H1 (cell line): ENCODE data around the gene ATP6V1G1. TPM values are rescaled to one million over a fixed set of nuclear protein-coding genes. Genes with fewer than 3 reads are reported as not detected.

ENCODE experiments used
- CTCF ChIA-PET: fragments of 300-600 bp; sonication (Branson Sonifier 250); formaldehyde crosslinking; loops from one replicate; lab custom pipeline; 2021; ENCODE audit not compliant: partially characterized antibody; lab: Charles Lee
- POLR2A ChIA-PET: fragments of 300-600 bp; sonication (Branson Sonifier 250); formaldehyde crosslinking; loops from one replicate; lab custom pipeline; 2021; ENCODE audit warnings: inconsistent platforms; ENCODE audit not compliant: partially characterized antibody; lab: Charles Lee
- DNase-seq, 2 experiments: peaks; one replicate each; pipeline versions ENCODE4 v3.0.0 to v3.0.0-alpha.2; 2010 to 2022; ENCODE audit warnings: low spot score in 2 of 2, low read depth in 1 of 2, mixed read lengths in 1 of 2
- FAIRE-seq: peaks from 2 replicates; lab custom pipeline; 2011; peaks lifted over from hg19 to GRCh38; lab: Jason Lieb, UNC
- H2AFZ ChIP-seq: 2 replicates; pipeline ENCODE4 v1.8.1; 2012; ENCODE audit warnings: low read length, inconsistent platforms
- H2AK5ac ChIP-seq: 2 replicates; pipeline ENCODE4 v1.6.1; 2013; ENCODE audit warnings: low read depth, low read length
- H2BK120ac ChIP-seq: replicated peaks from 2 replicates; pipeline ENCODE3; 2013; ENCODE audit warnings: low read depth, low read length, inconsistent platforms
- H2BK12ac ChIP-seq: 2 replicates; pipeline ENCODE4 v1.6.1; 2013; ENCODE audit warnings: low read depth, low read length
- H2BK15ac ChIP-seq: 2 replicates; pipeline ENCODE4 v1.6.1; 2013; ENCODE audit warnings: low read length
- H2BK20ac ChIP-seq: 2 replicates; pipeline ENCODE4 v1.6.1; 2013; ENCODE audit warnings: low read length
- H2BK5ac ChIP-seq: 2 replicates; pipeline ENCODE4 v1.6.1; 2013; ENCODE audit warnings: low read depth, low read length
- H3K14ac ChIP-seq: 2 replicates; pipeline ENCODE4 v1.6.1; 2013; ENCODE audit warnings: inconsistent platforms; ENCODE audit not compliant: insufficient read length
- H3K18ac ChIP-seq: 2 replicates; pipeline ENCODE4 v1.6.1; 2013; ENCODE audit warnings: low read length; ENCODE audit errors: extremely low read depth
- H3K23ac ChIP-seq: 2 replicates; pipeline ENCODE4 v1.6.1; 2013; ENCODE audit warnings: inconsistent platforms; ENCODE audit not compliant: insufficient read length
- H3K23me2 ChIP-seq: 2 replicates; pipeline ENCODE4 v1.6.1; 2013; ENCODE audit warnings: low read depth, low read length
- H3K27ac ChIP-seq: 2 replicates; pipeline ENCODE4 v1.6.1; 2011; ENCODE audit warnings: low read depth, low read length, inconsistent platforms
- H3K27me3 ChIP-seq, 4 experiments: replicated peaks in 1 of 4; 1 replicate in 1 of 4; 2 replicates in 3 of 4; pipeline versions ENCODE4 v1.6.1 to v1.8.1; 2011 to 2013; ENCODE audit warnings: low read length in 3 of 4, mild to moderate bottlenecking in 3 of 4, inconsistent platforms in 2 of 4, mixed read lengths in 2 of 4, moderate library complexity in 1 of 4; ENCODE audit not compliant: control insufficient read depth in 3 of 4, insufficient read depth in 3 of 4; ENCODE audit errors: extremely low read depth in 1 of 4
- H3K36me3 ChIP-seq, 4 experiments: 2 replicates each; pipeline versions ENCODE4 v1.6.1 to v1.8.1; 2011 to 2013; ENCODE audit warnings: mild to moderate bottlenecking in 4 of 4, low read length in 3 of 4, moderate library complexity in 2 of 4, control low read depth in 1 of 4, inconsistent platforms in 1 of 4; ENCODE audit not compliant: insufficient read depth in 4 of 4, control insufficient read depth in 2 of 4
- H3K4ac ChIP-seq: replicated peaks from 2 replicates; pipeline ENCODE3; 2013; ENCODE audit warnings: low read length, low read depth, mixed read lengths, inconsistent platforms; ENCODE audit not compliant: insufficient read length
- H3K4me1 ChIP-seq, 4 experiments: replicated peaks in 1 of 4; 1 replicate in 1 of 4; 2 replicates in 3 of 4; pipeline versions ENCODE4 v1.6.1 to v1.8.1; 2011 to 2013; ENCODE audit warnings: low read length in 3 of 4, inconsistent platforms in 2 of 4, mixed read lengths in 1 of 4; ENCODE audit not compliant: insufficient read depth in 4 of 4, control insufficient read depth in 3 of 4
- H3K4me2 ChIP-seq, 2 experiments: 2 replicates each; pipeline versions ENCODE4 v1.6.1 to v1.8.1; 2011 to 2013; ENCODE audit warnings: low read depth in 2 of 2, low read length in 2 of 2, control low read depth in 1 of 2, inconsistent platforms in 1 of 2, mild to moderate bottlenecking in 1 of 2; ENCODE audit not compliant: insufficient read depth in 1 of 2
- H3K4me3 ChIP-seq, 4 experiments: fragments of 200-600, 300-600 bp in 1 of 4; sonication (generic), shearing (Covaris generic), sonication (Bioruptor Twin) in 1 of 4; 2 replicates each; pipeline versions ENCODE4 v1.5.1 to v1.8.1; 2011 to 2016; ENCODE audit warnings: low read length in 4 of 4, low read depth in 3 of 4, control low read depth in 2 of 4, inconsistent platforms in 2 of 4, mild to moderate bottlenecking in 2 of 4, mixed read lengths in 1 of 4, moderate library complexity in 1 of 4; ENCODE audit not compliant: insufficient read depth in 2 of 4; ENCODE audit errors: extremely low read depth in 1 of 4
- H3K56ac ChIP-seq: replicated peaks from 2 replicates; pipeline ENCODE3; 2013; ENCODE audit warnings: low read depth, mild to moderate bottlenecking, mixed read lengths, low read length, inconsistent platforms; ENCODE audit not compliant: insufficient read length
- H3K79me1 ChIP-seq: 2 replicates; pipeline ENCODE4 v1.6.1; 2013; ENCODE audit warnings: low read depth, low read length, control low read depth
- H3K79me2 ChIP-seq, 2 experiments: 2 replicates each; pipeline versions ENCODE4 v1.6.1 to v1.8.1; 2012 to 2013; ENCODE audit warnings: low read length in 2 of 2, mild to moderate bottlenecking in 2 of 2, inconsistent platforms in 1 of 2; ENCODE audit not compliant: insufficient read depth in 2 of 2, control insufficient read depth in 1 of 2
- H3K9ac ChIP-seq, 4 experiments: replicated peaks in 1 of 4; 1 replicate in 1 of 4; 2 replicates in 3 of 4; pipeline versions ENCODE4 v1.6.1 to v1.8.1; 2011 to 2013; ENCODE audit warnings: low read depth in 3 of 4, low read length in 3 of 4, control low read depth in 2 of 4, mild to moderate bottlenecking in 2 of 4, moderate library complexity in 2 of 4, inconsistent platforms in 1 of 4; ENCODE audit errors: extremely low read depth in 1 of 4
- H3K9me3 ChIP-seq, 2 experiments: 2 replicates each; pipeline versions ENCODE4 v1.6.1 to v1.8.1; 2012 to 2013; ENCODE audit warnings: mild to moderate bottlenecking in 2 of 2, moderate library complexity in 2 of 2, control low read depth in 1 of 2, inconsistent platforms in 1 of 2, low read depth in 1 of 2, low read length in 1 of 2, mixed read lengths in 1 of 2; ENCODE audit not compliant: insufficient read depth in 2 of 2
- H4K20me1 ChIP-seq, 2 experiments: replicated peaks in 1 of 2; 2 replicates each; pipeline versions ENCODE3 to v1.8.1; 2011 to 2013; ENCODE audit warnings: inconsistent platforms in 2 of 2, low read length in 2 of 2, mild to moderate bottlenecking in 1 of 2; ENCODE audit not compliant: insufficient read depth in 2 of 2, control insufficient read depth in 1 of 2
- H4K5ac ChIP-seq: 2 replicates; pipeline ENCODE4 v1.6.1; 2013; ENCODE audit warnings: low read length, low read depth, mixed read lengths, inconsistent platforms; ENCODE audit not compliant: insufficient read length
- H4K8ac ChIP-seq: 2 replicates; pipeline ENCODE4 v1.8.0; 2013; ENCODE audit warnings: mild to moderate bottlenecking, moderate library complexity, low read length, inconsistent platforms; ENCODE audit not compliant: insufficient read depth; ENCODE audit errors: extremely low read depth
- H4K91ac ChIP-seq: replicated peaks from 2 replicates; pipeline ENCODE3; 2013; ENCODE audit warnings: low read length, mixed read lengths, inconsistent platforms; ENCODE audit not compliant: insufficient read length
- ASH2L ChIP-seq: fragments of 200-600, 300-600 bp; sonication (generic); IDR thresholded peaks from one replicate; pipeline ENCODE4 v1.7.1; 2017; ENCODE audit warnings: low read length
- BRCA1 ChIP-seq: IDR thresholded peaks from 2 replicates; pipeline ENCODE4 v1.6.1; 2012; ENCODE audit warnings: low read depth, low read length, improper control_type of control experiment
- CBX5 ChIP-seq: fragments of 300-800, 300-1000 bp; sonication (generic); IDR thresholded peaks from 2 replicates; pipeline ENCODE4 v1.7.1; 2016; ENCODE audit warnings: antibody characterized with exemption, low read length, low read depth
- CBX8 ChIP-seq: fragments of 300-800, 300-1000 bp; sonication (generic); IDR thresholded peaks from 2 replicates; pipeline ENCODE4 v1.7.1; 2016; ENCODE audit warnings: low read depth, low read length, borderline replicate concordance
- CHD1 ChIP-seq: IDR thresholded peaks from 2 replicates; pipeline ENCODE4 v1.6.1; 2012; ENCODE audit warnings: low read depth, low read length, improper control_type of control experiment
- CHD2 ChIP-seq: IDR thresholded peaks from 2 replicates; pipeline ENCODE4 v1.6.1; 2012; ENCODE audit warnings: low read length, improper control_type of control experiment
- EGR1 ChIP-seq: IDR thresholded peaks from 2 replicates; pipeline ENCODE4 v1.6.1; 2011; ENCODE audit warnings: low read depth, low read length, borderline replicate concordance
- JUND ChIP-seq: IDR thresholded peaks from 2 replicates; pipeline ENCODE4 v1.6.1; 2011; ENCODE audit warnings: mild to moderate bottlenecking, improper control_type of control experiment, low read length
- KDM4A ChIP-seq: IDR thresholded peaks from one replicate; pipeline ENCODE4 v1.7.1; 2012; ENCODE audit warnings: low read depth, mild to moderate bottlenecking, moderate library complexity, low read length, inconsistent platforms; ENCODE audit not compliant: severe bottlenecking
- PHF8 ChIP-seq: fragments of 200-600 bp; sonication (generic); conservative IDR thresholded peaks from 2 replicates; pipeline ENCODE4 v1.7.1; 2012; ENCODE audit warnings: low read depth, mild to moderate bottlenecking, inconsistent platforms, low read length, moderate library complexity
- RFX5 ChIP-seq: IDR thresholded peaks from 2 replicates; pipeline ENCODE4 v1.6.1; 2011; ENCODE audit warnings: low read depth, low read length, improper control_type of control experiment, borderline replicate concordance
- RXRA ChIP-seq: IDR thresholded peaks from 2 replicates; pipeline ENCODE4 v1.6.1; 2011; ENCODE audit warnings: low read depth, mild to moderate bottlenecking, low read length, moderate library complexity; ENCODE audit not compliant: insufficient read depth
- WGBS, 2 experiments: shearing (Covaris generic) in 1 of 2; methylation state at CpG; one replicate each; pipeline versions ENCODE4 v1.1.6 to v1.1.7; 2013 to 2015; ENCODE audit warnings: low lambda C conversion rate in 2 of 2, mixed read lengths in 2 of 2, inconsistent platforms in 1 of 2, low coverage in 1 of 2, missing lambda C conversion rate in 1 of 2; ENCODE audit not compliant: insufficient replicate concordance in 2 of 2, insufficient coverage in 1 of 2, insufficient read length in 1 of 2; ENCODE audit errors: extremely low coverage in 1 of 2, missing lambda C conversion rate in 1 of 2; 5-methylcytosine and 5-hydroxymethylcytosine counted together
- polyA plus RNA-seq, 7 experiments: library from polyadenylated mRNA; depleted of rRNA in 3 of 7; stranded (reverse) in 5 of 7; unstranded in 2 of 7; fragments of >200 nt in 5 of 7; fragments of 200-250 nt in 2 of 7; gene quantifications; 1 replicate in 5 of 7; 2 replicates in 1 of 7; 4 replicates in 1 of 7; pipeline versions ENCODE4 v1.2.1 to v1.2.3, GENCODE V29; 2011 to 2013; ENCODE audit warnings: missing spikeins in 2 of 7, mixed read lengths in 2 of 7
- total RNA-seq: library from RNA; stranded (reverse); fragmentation: NEBNext Ultra II Directional; extraction: Animal tissue kit (Norgen Biotek cat#: 25700); gene quantifications from 2 replicates; pipeline ENCODE4 v1.2.1, GENCODE V29; 2021
- TF ChIP-seq, protein P1 (sequence below): IDR thresholded peaks from 2 replicates; pipeline ENCODE4 v1.6.1; 2011; ENCODE audit warnings: low read length, improper control_type of control experiment

Gene ATP6V1G1
- total and polyA plus RNA-seq, 2 of the 8 experiments (the other 6 are each of a cell fraction or from before 2014, with no cell fraction given): 112 to 124 TPM

DNA sequence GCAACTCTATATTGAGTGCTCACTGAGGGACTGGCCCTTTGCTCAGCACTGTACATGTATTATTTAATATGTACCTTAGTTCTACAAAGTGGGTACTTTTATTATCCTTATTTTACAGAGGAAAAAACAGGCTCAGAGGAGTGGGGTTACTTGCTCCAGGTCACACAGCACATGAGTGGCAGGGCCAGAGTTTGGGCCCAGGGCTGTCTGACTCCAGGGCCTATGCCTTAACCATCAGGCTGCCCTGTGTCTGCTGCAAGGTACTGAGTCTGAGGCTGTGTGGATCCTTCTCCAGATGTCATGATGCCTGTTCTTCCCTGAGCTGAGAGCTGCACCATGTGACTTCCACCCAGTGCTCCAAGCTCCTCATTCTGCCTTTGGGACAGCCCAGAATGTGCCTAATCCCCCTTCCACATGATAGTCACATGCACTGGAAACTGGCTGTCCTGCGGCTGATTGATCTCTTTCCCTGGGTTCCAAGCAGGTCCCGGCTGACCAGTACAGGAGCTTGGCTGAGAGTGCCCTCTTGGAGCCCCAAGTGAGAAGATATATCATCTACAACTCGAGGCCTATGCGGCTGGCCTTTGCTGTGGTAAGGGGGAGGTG lies 38.9 kb downstream of the ATP6V1G1 start:
- no peak overlapping the region for H3K56ac ChIP-seq
- H3K9me3 ChIP-seq: no peaks in the 10 kb centered on the region
- FAIRE-seq (no peak), DNase-seq (no peak)
- no peak overlapping the region for H3K4me3 ChIP-seq
- H3K14ac ChIP-seq: no peak overlapping the region
- H2BK5ac ChIP-seq: no peak overlapping the region
- no peak overlapping the region for H3K4me2 ChIP-seq
- no peak overlapping the region for H3K9ac ChIP-seq
- no peak overlapping the region for H2BK15ac ChIP-seq
- no peak overlapping the region for H4K8ac ChIP-seq
- peaks cover 0 to 7% of the 10 kb centered on the region in 2 experiments for H4K20me1 ChIP-seq
- H3K23me2 ChIP-seq: no peaks in the 10 kb centered on the region
- H3K79me1 ChIP-seq: no peaks in the 10 kb centered on the region
- no peak overlapping the region for H3K4ac ChIP-seq
- H3K79me2 ChIP-seq: no peaks in the 10 kb centered on the region
- 85% methylated on average over 4 of the region's 4 CpGs; no CpG with 5 or more reads in 1 of the 2 experiments for WGBS, 2 experiments
- no peak overlapping the region for H3K27ac ChIP-seq
- H4K91ac ChIP-seq: no peak overlapping the region
- H3K36me3 ChIP-seq: no peaks in the 10 kb centered on the region
- no peak overlapping the region for H2BK120ac ChIP-seq
- no peak overlapping the region for H2AK5ac ChIP-seq
- H2BK20ac ChIP-seq: no peak overlapping the region
- H2AFZ ChIP-seq: no peak overlapping the region
- ChIA-PET CTCF (interaction anchor here (0.5 to 2.1 kb wide), 2 partner anchors 192 to 267 kb away, joined by 3 to 7 read pairs; no protein-coding TSS in a partner anchor), POLR2A (interaction anchor here (0.9 kb wide), 1 partner anchor 38 kb away, joined by 3 read pairs; no protein-coding TSS in a partner anchor)
- H2BK12ac ChIP-seq: no peak overlapping the region
- H3K18ac ChIP-seq: no peak overlapping the region
- no peaks in the 10 kb centered on the region for H3K4me1 ChIP-seq
- H3K23ac ChIP-seq: no peak overlapping the region
- H4K5ac ChIP-seq: no peak overlapping the region
- no peaks in the 10 kb centered on the region for H3K27me3 ChIP-seq
- TF ChIP-seq RXRA (no peak), JUND (no peak), BRCA1 (no peak), CHD2 (no peak), EGR1 (no peak), PHF8 (no peak), RFX5 (no peak), KDM4A (no peak), CBX5 (no peak), CHD1 (no peak), ASH2L (no peak), CBX8 (no peak)
- TF ChIP-seq, protein P1, sequence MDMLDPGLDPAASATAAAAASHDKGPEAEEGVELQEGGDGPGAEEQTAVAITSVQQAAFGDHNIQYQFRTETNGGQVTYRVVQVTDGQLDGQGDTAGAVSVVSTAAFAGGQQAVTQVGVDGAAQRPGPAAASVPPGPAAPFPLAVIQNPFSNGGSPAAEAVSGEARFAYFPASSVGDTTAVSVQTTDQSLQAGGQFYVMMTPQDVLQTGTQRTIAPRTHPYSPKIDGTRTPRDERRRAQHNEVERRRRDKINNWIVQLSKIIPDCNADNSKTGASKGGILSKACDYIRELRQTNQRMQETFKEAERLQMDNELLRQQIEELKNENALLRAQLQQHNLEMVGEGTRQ: no peak
